HG02981 (cell line): ENCODE results near the gene ITLN2.
"Not testable (repeated sequence)": the region's sequence is repeated elsewhere in the genome, so short reads cannot be mapped to it uniquely, and the experiment has no call there.

Experiments
- ATAC-seq: cut with Tn5 transposase; IDR thresholded peaks from one replicate; pipeline ENCODE4 v1.9.1; 2021; ENCODE audit warnings: mild to moderate bottlenecking, moderate library complexity; ENCODE audit not compliant: unreplicated experiment

Gene ITLN2

DNA sequence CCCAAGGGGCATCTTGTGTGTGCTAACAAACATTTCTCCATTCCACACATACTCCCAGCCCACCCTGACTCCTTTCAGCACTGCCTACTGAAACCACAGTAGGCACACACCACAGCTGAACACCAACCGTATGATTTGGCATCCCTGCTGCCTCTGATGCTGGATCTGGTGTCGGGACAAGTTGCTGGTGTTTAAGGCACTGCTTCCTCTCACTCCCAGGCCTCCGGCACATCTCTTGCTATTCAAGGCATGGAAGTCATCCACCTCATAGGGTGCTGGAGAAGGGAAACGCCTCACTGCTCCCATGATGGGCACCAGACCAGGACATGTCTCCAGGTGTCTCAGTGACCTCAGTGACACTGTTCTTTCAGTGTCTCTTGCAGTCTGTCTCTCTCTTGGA lies 2.4 kb upstream of the ITLN2 start:
- ATAC-seq, result no peak

DNA sequence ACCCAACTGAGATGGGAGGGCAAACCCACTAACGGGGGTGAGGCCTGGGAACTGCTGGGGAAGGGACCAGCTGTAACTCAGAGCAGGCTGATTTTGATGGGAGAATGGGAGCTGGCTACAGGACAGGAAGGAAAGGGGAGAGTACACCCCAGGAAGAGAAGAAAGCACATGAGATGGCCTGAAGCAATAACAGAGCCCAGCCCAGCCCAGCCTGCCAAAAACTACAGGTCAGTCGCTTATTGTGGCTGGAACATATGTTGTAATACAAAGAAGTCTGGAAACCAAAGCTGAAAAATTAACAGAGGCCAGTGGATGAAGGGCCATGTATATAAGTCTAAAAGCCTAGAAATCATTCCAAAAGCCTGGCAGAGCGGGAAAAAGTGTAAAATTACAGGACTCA lies 1.6 kb downstream of the ITLN2 start:
- no peak for ATAC-seq

DNA sequence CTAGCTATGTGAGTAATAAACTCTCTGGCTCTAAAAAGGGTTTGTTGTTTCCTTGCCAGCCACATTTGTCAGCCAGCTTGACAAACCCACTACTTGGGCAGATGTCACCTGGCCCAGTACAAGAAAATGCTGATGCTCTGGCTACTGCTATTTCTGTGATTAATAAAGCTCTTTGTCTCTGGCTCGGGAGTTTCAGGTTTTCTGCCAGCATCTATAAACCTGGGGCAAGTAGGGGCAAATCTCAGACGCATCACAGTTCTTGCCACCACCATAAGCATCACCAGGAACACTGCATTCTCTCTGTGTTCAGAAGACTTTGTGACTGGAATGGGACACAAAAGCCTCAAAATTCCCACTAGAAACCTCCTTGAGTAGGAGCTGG lies 2.5 kb downstream of the ITLN2 start:
- no peak for ATAC-seq

DNA sequence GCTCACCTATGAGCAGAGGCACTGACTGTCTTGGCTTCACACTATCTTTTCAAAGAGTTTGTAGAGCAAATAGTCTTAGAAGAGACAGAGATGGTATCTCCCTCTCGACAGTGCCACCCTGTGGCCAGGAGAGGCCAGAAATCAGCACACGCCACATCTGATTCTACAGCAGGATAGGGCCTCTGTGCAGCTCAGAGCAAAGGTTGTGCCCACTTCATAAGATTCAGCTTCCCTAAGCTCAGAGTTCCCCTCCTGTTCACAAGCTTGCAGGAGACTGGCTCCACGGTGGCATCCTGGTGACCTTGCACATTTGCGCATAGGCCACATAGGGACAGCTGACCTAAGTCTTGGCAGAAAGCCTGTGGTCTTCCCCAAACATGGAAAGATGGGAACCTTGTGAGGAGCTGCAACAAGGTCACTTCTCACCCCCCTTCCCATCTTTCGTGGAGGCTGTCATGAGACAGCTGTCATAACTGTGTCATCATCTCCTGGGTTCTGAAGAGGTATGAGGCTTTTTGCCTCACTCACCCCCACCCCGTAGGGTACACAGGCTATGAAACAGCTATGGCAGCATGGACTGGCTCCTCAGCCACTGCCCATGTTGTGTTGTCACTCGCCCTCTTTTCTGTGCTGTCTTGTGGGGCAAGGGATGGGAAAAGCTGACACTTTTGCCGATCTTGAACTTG lies 3.0 kb downstream of the ITLN2 start:
- ATAC-seq, result no peak

DNA sequence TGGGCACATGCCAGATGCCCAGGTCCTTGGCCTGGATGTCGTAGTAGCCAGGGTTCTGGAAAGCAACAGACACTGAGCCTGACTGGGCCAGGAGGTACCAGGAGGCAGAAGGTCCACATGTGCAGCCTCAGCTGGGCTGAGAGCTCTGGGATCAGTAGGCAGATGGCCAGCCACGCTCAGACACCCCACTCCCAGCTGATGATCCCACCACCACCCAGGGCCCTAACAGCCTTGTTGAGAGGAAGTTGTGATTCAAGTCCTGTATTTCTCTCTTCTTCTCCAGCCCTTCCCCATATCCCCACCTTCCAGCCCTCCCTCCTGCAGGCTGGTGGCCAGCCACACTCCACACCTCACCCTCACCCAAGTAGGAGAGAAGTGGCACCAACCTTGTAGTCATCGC lies 4.0 kb downstream of the ITLN2 start:
- no peak for ATAC-seq

DNA sequence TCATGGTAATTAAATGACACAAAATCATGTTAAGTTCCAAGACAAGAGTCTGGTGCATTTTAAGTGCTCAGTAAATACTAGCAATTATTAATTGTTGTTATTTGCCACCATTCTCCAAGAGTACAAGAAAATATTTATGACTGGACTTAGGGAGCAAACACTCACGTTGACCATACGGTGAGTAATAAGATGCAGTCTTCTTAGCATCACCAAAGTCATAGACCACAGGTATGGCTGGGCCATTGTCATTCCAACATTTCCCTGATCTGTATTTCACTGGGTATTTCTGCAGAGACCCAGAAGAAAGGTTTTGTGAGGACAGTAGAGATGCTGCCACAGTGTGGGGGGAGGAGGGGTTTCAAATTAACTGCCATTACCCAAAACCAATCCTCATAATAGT lies 4.7 kb downstream of the ITLN2 start:
- ATAC-seq, result no peak

DNA sequence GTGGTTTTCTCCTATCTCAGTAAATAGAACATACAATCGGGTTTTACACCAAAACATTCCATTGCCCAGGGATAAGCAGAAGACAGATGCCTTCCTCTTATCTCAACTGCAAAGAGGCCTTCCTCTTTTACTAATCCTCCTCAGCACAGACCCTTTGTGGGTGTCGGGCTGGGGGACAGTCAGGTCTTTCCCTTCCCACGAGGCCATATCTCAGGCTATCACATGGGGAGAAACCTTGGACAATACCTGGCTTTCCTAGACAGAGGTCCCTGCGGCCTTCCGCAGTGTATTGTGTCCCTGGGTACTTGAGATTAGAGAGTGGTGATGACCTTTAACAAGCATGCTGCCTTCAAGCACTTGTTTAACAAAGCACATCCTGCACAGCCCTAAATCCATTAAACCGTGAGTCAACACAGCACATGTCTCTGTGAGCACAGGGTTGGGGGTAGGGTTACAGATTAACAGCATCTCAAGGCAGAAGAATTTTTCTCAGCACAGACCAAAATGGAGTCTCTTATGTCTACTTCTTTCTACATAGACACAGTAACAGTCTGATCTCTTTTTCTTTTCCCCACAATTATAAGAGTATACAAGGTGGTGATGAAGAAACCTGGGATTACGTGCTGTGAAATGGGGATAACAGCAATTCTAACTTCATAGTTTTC lies 5.3 kb downstream of the ITLN2 start:
- not testable (repeated sequence) for ATAC-seq

DNA sequence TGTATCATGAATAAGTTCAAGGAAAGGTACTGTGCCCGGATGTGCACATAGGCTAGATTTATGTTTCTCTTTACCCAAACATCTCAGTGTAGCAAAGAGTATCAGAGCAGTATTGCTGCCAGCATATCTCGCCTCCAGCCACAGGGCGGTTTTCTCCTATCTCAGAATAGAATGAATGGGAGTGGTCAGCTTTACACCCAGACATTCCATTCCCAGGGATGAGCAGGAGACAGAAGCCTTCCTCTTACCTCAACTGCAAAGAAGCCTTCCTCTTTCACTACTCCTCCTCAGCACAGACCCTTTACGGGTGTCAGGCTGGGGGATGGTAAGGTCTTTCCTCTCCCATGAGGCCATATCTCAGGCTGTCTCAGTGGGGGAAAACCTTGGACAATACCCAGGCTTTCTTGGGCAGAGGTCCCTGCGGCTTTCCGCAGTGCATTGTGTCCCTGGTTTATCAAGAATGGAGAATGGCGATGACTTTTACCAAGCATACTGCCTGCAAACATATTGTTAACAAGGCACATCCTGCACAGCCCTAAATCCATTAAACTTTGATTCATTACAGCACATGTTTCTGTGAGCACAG lies 7.3 kb downstream of the ITLN2 start:
- ATAC-seq, result not testable (repeated sequence)

DNA sequence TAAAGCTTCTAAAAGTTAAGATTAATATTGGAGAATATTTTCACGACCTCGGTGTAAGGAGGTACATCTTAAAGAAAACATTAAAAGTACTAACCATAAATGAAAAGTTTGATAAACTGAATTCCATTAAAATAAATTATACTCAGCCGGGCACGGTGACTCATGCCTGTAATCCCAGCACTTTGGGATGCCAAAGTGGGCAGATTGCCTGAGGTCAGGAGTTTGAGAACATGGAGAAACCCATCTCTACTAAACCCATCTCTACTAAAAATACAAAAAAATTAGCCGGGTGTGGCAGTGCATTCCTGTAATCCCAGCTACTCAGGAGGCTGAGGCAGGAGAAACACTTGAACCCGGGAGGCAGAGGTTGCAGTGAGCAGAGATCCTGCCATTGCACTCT lies 8.7 kb downstream of the ITLN2 start:
- ATAC-seq, result not testable (repeated sequence)

DNA sequence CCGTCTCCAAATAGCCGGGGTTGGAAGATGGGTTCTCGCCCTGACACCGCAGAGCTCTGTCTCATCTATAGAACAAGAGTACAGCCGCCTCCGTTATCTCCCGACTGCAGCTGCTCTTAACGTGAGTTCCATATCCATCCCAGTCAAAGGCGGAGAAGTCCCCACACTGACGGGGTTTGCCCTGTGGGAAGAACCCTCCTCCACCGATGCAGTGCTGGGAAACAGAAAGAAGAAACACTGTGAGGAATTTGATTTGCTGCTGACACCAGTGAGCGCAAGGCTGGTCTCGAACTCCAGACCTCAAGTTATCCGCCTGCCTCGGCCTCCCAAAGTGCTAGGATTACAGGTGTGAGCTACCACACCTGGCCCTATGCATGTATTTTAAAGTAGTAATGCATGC lies 9.5 kb downstream of the ITLN2 start:
- no peak for ATAC-seq

DNA sequence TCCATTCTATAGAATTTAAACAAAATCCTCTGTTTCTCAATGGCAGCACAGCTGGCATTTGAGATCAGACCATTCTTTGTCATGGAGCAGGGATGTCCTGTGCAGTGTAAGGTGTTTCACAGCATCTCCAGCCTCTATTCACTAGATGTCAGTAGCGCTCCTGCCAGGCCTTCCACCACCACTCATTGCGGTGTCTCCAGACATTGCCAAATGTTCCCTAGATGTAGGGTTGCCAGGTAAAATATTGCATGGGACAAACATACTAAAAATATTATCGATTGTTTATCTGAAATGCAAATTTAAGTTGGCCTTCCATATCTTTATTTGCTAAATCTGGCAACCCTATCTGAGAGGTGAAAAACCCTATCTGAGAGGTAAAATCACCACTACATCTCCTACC lies 11.7 kb downstream of the ITLN2 start:
- ATAC-seq, result no peak

DNA sequence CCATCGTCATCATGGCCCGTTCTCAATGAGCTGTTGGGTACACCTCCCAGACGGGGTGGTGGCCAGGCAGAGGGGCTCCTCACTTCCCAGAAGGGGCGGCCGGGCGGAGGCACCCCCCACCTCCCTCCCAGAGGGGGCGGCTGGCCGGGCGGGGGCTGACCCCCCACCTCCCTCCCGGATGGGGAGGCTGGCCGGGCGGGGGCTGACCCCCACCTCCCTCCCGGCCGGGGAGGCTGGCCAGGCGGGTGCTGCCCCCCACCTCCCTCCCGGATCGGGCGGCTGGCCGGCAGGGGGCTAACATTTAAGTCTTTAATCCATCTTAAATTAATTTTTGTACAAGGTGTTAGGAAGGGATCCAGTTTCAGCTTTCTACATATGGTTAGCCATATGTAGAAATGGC lies 17.9 kb downstream of the ITLN2 start:
- not testable (repeated sequence) for ATAC-seq

DNA sequence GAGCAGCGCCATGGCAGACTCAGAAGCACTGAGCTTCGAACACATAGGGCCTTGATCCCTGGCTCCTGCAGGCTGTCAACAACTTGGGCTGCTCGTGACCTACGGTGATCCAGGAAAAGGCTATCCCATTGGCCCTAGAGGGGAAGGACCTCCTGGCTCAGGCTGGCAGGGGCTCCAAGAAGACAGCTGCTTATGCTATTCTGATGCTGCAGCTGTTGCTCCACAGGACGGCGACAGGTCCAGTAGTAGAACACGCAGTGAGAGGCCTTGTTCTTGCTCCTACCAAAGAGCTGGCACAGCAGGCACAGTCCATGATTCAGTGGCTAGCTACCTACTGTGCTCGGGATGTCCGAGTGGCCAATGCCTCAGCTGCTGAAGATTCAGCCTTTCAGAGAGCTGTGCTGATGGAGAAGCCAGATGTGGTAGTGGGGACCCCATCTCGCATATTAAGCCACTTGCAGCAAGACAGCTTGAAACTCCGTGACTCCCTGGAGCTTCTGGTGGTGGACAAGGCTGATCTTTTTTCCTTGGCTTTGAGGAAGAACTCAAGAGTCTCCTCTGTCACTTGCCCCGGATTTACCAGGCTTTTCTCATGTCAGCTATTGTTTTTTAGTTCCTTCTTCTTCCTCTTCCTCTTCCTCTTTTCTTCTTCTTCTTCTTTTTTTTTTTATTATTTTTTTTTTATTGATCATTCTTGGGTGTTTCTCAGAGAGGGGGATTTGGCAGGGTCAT lies 18.9 kb downstream of the ITLN2 start:
- ATAC-seq, result no peak

DNA sequence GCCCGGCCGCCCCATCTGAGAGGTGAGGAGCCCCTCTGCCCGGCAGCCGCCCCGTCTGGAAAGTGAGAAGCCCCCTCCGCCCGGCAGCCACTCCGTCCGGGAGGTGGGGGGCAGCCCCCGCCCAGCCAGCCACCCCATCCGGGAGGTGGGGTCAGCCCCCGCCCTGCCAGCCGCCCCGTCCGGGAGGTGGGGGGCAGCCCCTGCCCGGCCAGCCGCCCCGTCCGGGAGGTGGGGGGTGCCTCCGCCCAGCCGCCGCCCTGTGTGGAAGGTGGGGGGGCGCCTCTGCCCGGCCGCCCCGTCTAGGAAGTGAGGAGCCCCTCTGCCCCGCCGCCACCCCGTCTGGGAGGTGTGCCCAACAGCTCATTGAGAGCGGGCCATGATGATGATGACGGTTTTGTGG lies 21.3 kb downstream of the ITLN2 start:
- not testable (repeated sequence) for ATAC-seq

DNA sequence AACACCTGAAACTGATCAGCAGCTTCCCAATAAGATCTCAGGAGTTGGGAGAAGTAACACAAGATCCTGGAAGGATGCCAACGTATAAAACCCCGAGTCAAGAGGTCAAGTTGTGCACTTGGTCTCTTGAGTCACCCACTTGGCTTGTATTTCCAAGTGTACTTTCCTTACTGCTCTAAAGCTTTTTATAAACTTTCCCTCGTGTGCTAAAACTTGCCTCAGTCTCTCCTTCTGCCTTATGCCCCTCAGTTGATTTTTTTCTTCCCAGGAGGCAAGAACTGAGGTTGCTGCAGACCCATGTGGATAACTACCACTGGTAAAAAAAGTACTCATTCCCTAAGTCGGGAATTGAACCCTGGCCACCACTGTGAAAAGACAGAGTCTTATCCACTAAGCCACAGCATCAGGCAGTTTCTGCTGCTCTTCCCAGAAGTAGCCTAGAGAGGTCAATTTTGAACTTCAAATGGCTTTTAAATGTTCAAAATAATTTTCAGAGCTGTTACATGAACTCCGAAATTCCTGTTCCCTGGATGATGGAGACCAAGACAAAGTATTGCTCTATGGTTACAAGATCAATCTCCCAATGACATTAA lies 28.9 kb downstream of the ITLN2 start:
- no peak for ATAC-seq

DNA sequence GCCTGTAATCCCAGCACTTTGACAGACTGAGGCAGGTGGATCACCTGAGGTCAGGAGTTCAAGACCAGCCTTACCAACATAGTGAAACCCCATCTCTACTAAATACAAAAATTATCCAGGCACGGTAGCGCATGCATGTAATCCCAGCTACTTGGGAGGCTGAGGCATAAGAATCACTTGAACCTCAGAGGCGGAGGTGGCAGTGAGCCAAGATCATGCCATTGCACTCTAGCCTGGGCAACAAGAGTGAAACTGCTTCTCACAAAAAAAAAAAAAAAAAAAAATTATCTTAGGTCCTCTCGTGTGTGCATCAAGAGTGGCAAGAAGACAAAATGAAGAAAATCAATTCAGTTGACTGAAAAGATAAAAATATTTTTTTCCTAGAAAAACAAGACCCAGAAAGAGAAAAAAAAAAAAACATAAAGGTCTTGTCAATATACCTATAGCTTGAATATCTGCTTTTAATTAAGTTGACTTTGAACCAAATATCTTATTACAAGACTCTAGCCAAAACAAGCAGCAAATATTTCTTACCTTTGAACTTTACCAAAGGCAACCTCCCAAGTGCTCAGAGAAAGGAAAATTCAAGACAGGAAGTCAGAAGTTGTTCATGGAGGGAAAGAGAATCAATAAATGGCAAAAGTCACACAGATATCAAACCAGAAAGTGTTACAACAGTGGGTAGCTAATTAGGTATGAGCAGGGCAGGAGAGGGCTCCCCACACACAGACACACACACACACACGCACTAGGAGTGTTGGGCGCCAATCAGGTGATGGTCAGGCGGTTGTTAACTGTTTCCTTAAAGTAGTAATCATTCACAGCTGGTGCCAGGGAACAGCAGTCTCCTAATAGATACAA lies 29.6 kb downstream of the ITLN2 start:
- no peak for ATAC-seq

DNA sequence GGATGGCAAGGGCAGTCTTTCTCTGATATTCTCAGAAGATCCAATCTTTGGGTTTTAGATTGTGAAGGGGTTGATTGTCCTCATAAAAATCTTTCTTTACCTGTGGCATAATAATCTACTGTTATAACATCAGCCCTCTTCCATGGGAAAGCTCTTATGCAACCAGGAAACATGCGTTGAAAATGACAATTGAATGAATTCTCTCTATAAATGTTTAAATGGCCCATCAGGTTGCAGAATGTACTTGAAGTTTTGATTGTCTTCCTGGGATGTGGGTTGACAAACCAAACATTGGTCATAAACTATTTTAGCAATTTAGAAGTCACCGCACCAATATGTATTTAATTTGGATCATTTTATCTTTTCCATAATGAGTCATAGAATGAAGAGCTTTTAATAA lies 37.9 kb downstream of the ITLN2 start:
- ATAC-seq, result no peak

DNA sequence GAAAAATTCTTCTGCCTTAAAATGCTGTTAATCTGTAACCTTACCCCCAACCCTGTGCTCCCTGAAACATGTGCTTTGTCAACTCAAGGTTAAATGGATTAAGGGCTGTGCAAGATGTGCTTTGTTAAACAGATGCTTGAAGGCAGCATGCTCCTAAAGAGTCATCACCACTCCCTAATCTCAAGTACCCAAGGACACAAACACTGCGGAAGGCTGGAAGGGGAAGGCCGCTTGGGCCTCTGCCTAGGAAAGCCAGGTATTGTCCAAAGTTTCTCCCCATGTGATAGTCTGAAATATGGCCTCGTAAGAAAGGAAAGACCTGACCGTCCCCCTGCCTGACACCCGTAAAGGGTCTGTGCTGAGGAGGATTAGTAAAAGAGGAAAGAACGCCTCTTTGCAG lies 41.4 kb downstream of the ITLN2 start:
- not testable (repeated sequence) for ATAC-seq

DNA sequence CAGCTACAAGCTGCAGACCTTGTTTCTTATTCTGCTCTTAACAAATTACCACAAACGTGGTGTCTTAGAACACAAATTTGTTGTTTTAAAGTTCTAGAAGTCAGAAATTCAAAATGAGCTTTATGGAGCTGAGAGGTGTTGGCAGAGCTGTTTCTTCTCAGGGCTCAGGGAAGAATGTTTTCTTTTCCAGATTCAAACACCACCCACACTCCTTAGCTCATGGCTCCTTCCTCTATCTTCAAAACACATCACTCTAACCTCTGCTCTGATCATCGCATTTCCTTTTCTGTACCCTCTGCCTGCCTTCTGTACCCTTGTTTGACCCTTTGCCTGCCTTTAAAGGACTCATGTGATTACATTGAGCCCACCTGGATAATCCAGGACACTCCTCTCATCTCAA lies 42.7 kb downstream of the ITLN2 start:
- ATAC-seq, result no peak

DNA sequence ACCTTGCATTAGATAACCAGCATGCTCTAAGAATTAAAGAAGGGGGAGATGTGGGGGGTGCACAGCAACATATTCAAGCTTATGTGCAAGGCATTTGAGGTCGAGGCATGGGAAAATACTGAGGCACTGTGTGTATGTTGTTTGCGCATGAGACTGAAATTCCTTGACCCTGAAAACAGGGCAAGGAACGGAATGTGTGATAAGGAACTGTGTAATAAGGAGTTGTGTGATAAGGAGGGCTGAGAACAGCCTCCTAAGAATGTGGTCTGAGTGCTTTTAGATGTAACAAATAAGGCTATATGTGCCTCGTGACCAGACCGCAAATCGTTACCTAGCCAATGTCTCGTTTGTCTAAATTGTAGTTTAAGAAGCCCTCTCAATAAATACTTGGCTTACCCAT lies 43.2 kb downstream of the ITLN2 start:
- no peak for ATAC-seq
